HG03432 (cell line): ENCODE data around the gene MS4A13.
"Not testable (repeated sequence)": the region's sequence is repeated elsewhere in the genome, so short reads cannot be mapped to it uniquely, and the experiment has no call there.

Source experiments
- ATAC-seq: cut with Tn5 transposase; IDR thresholded peaks from one replicate; pipeline ENCODE4 v1.9.1; 2021; ENCODE audit warnings: mild to moderate bottlenecking, moderate library complexity; ENCODE audit not compliant: unreplicated experiment

The MS4A13 gene, protein sequence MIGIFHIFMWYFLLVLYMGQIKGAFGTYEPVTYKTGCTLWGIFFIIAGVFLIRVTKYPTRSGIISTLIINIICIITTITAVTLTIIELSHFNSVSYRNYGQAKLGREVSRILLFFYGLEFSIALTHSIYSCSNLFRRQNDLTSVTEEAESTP

DNA sequence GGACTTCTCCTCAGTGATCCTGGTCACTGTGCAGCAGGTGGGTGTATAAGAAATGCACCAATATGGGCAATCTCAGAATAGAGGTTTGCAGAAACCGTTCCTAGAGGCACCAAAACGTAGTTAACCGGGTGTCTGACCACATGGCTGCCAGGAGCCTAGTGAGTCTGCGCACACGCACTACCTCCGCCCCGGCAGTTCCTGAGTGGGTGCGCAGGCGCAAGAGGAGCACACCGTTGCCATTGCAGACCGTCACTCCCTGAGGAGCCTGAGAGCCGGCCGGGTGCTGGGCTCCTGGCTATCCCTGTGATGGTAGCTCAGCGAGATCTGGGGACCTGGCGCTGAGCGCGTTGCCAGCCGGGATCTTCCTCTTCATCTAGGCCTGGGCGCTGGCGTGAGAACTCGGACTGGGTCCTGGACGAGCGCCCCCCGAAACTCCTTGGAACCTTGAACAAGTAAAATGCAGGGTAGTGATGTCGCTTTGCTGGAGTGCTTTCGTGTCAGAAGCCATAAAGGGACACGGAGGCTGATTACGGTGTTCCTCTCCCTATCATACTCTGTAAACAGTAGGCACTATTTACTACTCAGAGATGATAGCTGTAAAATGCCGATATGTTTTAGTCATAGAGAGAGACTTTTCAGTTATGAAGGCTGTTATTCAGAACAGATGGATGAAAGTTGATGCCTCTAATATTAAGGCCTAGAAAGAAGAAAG lies at the start of gene MS4A13:
MS4A13 (plus strand) TSS at position 249 of the 712 bp plus-strand sequence. CDS start 2,692 bp downstream, outside the sequence.
- ATAC-seq = no peak

GRCh38 chr11:60468829-60469228 lies 46.4 kb upstream of the MS4A13 start:
- no peak for ATAC-seq

GRCh38 chr11:60469723-60470122 lies 45.5 kb upstream of the MS4A13 start:
- ATAC-seq = no peak

DNA sequence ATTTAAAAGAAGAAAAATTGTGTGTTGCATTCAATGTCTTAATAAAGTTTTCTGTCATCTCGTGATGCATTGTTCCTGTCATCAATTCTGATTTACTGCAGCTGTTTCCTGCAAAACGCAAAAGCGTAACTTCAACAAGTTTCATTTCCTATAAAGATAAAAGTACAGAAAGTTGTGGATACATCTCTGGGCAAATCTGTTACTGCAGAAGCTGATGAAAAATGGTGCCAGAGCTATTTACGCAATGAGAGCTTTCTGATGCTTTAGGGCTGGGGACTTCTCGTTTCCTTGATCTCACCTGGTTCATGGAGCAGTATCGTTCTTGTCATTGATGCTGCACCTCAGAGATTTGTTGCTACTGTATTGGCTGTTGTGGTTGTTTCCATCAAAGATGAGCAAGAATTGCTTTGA lies 38.2 kb upstream of the MS4A13 start:
- peak; percentile 81 for ATAC-seq

- peak; percentile 43 for ATAC-seq
Observed at GRCh38 chr11:60482361-60482760, 32.8 kb upstream of the MS4A13 start.

GRCh38 chr11:60485987-60486386 lies 29.2 kb upstream of the MS4A13 start:
- ATAC-seq = peak; percentile 96

- ATAC-seq = no peak
Observed at GRCh38 chr11:60492488-60493009, 22.6 kb upstream of the MS4A13 start, which contains the start of gene MS4A12. TSS of gene MS4A12 (plus strand) at chr11:60492778. CDS start at chr11:60497319, 4,541 bp downstream.

GRCh38 chr11:60493454-60493853 lies 21.7 kb upstream of the MS4A13 start:
- ATAC-seq = no peak

DNA sequence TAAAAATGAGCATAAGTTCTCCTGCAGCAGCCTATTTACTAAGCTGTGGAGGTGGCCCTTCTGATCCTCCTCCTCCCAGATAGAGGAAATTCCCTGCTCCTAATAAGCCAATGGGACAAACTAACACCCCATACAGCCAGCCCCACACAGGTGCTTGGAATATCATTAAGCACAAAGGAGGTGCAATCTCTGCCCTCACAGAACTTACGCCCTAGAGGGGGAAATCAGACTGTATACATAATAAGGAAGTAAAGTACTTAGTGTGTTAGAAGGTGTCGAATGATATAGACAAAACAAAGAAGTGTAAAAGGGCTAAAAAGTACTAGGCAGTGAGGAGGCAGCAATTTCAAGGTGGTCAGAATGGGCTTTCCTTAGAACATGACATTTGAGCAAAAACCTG lies 16.8 kb upstream of the MS4A13 start:
- ATAC-seq = peak; percentile 21

DNA sequence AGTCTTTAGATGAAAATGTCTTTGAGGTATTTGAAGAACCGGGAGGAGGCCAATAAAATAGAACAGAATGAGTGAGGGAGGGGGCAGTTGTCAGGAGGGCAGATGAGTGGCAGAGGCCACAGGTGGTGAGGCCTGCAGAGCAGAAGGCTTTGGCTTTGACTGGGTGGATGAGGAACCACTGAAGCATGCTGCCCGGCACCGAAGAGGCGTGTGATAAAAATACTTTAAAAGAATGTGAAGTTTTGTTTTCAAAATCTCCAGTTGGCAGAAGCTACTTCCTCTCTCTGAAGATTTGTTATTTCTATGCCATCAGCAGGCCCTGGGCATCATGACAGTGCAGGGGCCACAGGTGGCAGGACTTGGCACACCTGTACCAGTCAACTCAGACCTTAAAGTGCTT lies 16.3 kb upstream of the MS4A13 start:
- ATAC-seq = peak; percentile 92

DNA sequence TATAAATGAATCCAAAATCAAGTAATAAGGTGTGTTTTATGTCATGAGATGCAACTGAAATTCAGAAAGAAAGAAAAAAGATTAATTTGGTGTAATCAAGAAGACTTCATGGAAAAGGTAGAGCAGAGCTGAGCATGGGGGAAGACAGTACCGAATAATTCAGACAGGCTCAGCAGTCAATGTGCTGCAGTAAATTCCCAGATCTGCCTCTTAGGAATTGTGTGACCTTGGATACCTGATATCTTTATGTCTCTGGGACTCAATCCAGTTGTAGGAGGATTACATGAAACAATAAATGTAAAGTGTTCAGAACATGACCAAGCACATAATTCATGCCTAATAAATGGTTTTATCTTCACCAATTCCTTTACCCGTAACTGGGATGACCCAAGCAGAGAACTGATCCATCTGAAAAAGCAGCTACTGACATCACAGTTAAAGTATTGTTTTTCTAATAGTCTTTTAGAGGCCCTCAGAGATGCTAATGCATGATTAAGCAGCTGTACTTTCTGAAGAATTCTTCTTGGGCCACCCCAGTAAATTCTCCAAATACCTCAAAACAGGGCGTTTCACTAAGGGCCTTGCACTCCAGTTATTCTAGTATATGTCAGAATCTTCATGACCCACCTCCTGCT lies 14.8 kb upstream of the MS4A13 start:
- ATAC-seq = no peak

DNA sequence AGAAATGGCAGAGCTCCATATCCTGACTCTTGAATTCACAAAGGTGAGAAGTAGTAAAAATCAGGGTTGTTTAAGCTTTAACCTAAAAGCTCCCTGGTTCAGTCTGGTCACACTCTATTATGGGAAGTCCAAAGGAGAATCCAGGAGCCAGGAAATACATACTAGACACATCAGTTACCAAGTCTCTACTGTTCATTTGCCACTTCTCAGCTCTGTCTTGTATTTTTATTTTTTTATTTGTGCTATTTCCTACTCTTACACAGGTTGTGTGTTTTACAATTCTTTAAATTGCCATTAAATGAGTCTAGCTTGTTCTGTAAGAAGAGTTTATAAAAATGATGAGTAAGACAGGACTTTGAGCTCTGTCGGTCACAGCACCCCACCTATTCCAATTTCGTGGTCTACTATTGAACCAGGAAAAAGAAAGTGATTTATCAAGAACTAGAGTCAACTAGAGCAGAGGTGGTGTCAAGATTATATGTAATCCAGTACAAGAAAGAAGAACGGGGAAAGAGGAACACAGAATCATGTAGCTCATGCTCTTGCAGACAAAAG lies 12.9 kb upstream of the MS4A13 start:
- ATAC-seq = no peak

GRCh38 chr11:60504219-60504905 lies 10.8 kb upstream of the MS4A13 start:
- peak; percentile 63 for ATAC-seq

- not testable (repeated sequence) for ATAC-seq
Observed at GRCh38 chr11:60509609-60510008, 5.6 kb upstream of the MS4A13 start.

DNA sequence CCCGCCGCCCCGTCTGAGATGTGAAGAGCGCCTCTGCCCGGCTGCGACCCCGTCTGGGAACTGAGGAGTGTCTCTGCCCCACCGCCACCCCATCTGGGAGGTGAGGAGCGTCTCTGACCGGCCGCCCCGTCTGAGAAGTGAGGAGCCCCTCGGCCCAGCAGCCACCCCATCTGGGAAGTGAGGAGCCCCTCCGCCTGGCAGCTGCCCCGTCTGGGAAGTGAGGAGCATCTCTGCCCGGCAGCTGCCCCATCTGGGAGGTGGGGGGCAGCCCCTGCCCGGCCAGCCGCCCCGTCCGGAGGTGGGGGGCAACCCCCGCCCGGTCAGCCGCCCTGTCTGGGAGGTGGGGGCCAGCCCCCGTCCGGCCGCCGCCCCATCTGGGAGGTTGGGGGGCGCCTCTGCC lies 5.0 kb upstream of the MS4A13 start:
- not testable (repeated sequence) for ATAC-seq

DNA sequence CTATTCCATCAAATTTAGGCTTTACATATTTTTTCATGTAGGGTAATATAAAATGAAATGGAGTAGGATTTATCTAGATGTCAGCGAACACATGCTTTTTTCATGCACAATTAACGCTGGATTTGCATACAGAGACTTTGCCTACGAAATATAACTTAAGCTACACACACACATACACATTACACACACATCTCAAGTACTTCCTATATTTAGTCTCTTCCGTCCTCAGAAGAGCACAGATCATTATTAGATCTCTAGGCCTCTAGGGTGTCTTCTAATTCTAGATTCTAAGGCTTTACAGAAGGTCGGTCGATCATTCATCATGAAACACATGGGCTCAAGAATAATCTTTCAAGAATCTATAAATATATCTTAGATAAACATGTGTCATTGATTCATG lies 3.8 kb upstream of the MS4A13 start:
- no peak for ATAC-seq

DNA sequence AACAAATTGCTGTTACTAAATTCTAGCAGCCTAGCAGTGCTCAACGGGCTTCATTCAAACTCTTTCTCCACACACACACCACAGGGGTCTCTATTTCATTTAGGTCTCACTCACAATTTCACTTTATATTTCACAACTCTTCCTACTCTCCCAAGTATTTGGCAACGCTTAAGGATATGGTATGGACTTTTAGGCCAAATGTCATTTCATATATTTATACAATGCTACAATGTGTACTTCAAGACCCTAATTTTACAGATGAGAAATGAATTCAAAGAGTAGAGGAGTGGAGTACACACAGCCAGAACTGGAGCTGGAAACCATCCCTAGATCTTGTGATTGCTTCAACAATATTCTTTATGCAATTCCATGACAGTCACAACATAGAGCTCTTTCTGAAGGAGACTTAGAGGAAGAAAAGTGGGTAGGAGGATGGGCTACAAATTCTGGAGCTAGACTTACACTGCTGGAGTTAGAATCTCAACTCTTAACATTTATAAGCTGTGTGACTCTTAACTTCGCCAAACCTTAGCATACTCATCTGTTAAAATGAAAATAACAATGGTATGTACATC lies 2.5 kb upstream of the MS4A13 start:
- no peak for ATAC-seq

DNA sequence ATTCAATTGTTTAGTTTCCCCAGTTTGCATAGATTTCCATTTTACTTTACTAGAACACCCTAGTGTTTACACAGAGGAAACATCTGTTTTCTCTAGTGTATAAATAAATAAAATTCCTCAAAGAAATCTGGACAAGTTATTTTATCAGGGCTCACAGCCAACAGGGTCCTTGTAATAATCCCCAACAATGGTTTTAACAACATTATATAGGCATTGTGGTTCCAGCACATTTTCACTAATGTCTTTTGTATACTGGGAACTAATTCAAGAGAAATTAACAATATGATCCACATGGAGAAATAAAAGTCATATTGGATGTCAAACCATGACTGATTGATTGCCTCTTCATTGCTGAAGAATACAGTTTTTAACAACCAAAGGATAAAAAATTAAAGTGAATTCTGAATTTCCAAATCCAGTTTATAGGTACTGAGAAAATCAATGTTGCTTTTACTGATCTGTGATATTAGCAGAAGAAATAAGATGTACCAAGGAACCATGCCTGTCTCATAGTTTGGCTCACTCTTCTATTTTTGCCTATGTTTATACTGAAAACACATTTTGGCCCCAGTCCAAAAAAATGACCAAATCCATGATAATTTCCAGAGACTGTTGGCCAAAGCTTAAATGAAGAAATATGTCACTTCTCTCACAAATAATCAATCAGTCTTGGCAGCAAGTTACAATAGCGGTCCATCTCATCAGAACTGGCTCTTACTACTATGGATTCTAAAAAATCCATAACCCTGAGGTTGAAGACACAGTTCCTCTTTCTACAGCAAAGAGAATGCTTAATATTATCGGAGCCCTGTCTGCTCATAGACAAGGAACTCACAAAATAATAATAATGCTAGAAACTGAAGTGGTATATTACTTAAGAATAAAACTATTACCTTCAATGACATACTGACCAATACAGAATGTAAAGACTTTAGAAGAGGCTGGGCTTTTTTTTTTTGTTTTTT lies 1.4 kb upstream of the MS4A13 start:
- no peak for ATAC-seq

DNA sequence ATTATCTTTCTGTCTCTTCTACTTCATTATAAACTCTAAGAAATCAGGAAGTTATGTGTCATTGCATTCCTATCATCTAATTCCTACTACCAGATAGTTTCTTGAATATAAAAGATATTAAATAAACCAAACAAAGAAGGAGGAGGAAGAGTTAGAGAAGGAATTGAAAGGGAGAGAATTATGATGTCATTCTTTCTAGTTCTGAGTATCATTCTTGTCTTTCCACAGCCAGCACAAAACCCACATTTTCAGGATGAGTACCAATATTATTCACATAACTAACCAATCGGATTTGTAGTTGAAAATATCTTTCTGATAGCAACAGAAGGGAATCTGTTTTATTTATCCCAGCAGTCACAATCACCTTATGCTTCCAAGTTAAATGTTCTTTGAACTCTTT lies 13.3 kb downstream of the MS4A13 start:
- peak; percentile 45 for ATAC-seq
